HepG2 (cell line): ENCODE data around the gene CTSW. TPM values are rescaled to one million over a fixed set of nuclear protein-coding genes. Genes with fewer than 3 reads are reported as not detected.

Source experiments
- CHD4 ChIP-seq: fragments of 200-600 bp; sonication (generic); IDR thresholded peaks from 2 replicates; pipeline ENCODE4 v1.7.0; 2017; ENCODE audit warnings: mild to moderate bottlenecking, low read length, borderline replicate concordance
- GATAD2A ChIP-seq: IDR thresholded peaks from 2 replicates; pipeline ENCODE4 v1.6.1; 2016
- KMT2A ChIP-seq: sonication (generic); formaldehyde crosslinking; IDR thresholded peaks from 2 replicates; pipeline ENCODE4 v1.4.0; 2020; ENCODE audit warnings: missing genetic modification reagents
- NR2F6 ChIP-seq, 2 experiments: IDR thresholded peaks; 2 replicates each; pipeline ENCODE4 v1.6.1; 2016; ENCODE audit warnings: antibody characterized with exemption in 1 of 2, mild to moderate bottlenecking in 1 of 2
- PPARG ChIP-seq: conservative IDR thresholded peaks from 2 replicates; pipeline ENCODE4 v1.6.1; 2016; ENCODE audit warnings: missing biosample characterization, missing genetic modification reagents
- SNAI1 ChIP-seq: sonication (generic); formaldehyde crosslinking; IDR thresholded peaks from 2 replicates; pipeline ENCODE4 v1.5.0; 2020; ENCODE audit warnings: mild to moderate bottlenecking, missing genetic modification reagents, borderline replicate concordance
- ZNF34 ChIP-seq: sonication (generic); formaldehyde crosslinking; IDR thresholded peaks from 2 replicates; pipeline ENCODE4 v1.4.0; 2020; ENCODE audit warnings: mild to moderate bottlenecking, missing genetic modification reagents, borderline replicate concordance
- polyA plus RNA-seq, 8 experiments: library from polyadenylated mRNA; depleted of rRNA in 3 of 8; stranded (reverse) in 7 of 8; unstranded in 1 of 8; fragments of >200 nt; fragmentation: Illumina TruSeq in 4 of 8; extraction: Trizol in 4 of 8; gene quantifications; 2 replicates each; pipeline versions ENCODE4 v1.2.1 to v1.2.3, GENCODE V29; 2011 to 2016; ENCODE audit warnings: low read depth in 4 of 8, missing spikeins in 1 of 8, mixed read lengths in 1 of 8; ENCODE audit not compliant: insufficient read depth in 1 of 8
- total RNA-seq, 5 experiments: library from RNA; depleted of rRNA; stranded (reverse); fragments of >200 nt; fragmentation: Illumina TruSeq; extraction: Trizol; gene quantifications; 2 replicates each; pipeline ENCODE4 v1.2.3, GENCODE V29; 2016; ENCODE audit warnings: low read depth in 1 of 5
- TF ChIP-seq, protein P1 (sequence below): sonication (generic); formaldehyde crosslinking; IDR thresholded peaks from 2 replicates; pipeline ENCODE4 v1.5.0; 2020; ENCODE audit warnings: mild to moderate bottlenecking, missing genetic modification reagents, borderline replicate concordance
- TF ChIP-seq, protein P2 (sequence below): IDR thresholded peaks from 2 replicates; pipeline ENCODE4 v1.6.1; 2016; ENCODE audit warnings: mild to moderate bottlenecking, missing biosample characterization, missing genetic modification reagents
- TF ChIP-seq, protein P3 (sequence below): sonication (generic); formaldehyde crosslinking; IDR thresholded peaks from 2 replicates; pipeline ENCODE4 v1.8.1; 2023; ENCODE audit warnings: missing genetic modification reagents, inconsistent platforms, borderline replicate concordance
- TF ChIP-seq, protein P4 (sequence below): sonication (generic); formaldehyde crosslinking; IDR thresholded peaks from 2 replicates; pipeline ENCODE4 v1.5.0; 2020; ENCODE audit warnings: mild to moderate bottlenecking, missing genetic modification reagents, borderline replicate concordance
- TF ChIP-seq, protein P5 (sequence below): IDR thresholded peaks from 2 replicates; pipeline ENCODE4 v1.6.1; 2016; ENCODE audit warnings: missing compliant biosample characterization, missing genetic modification reagents, borderline replicate concordance

The CTSW gene
- total and polyA plus RNA-seq, 2 of the 13 experiments (the other 11 are each of a cell fraction or from before 2014, with no cell fraction given): 0.09 TPM; not detected in 1

DNA sequence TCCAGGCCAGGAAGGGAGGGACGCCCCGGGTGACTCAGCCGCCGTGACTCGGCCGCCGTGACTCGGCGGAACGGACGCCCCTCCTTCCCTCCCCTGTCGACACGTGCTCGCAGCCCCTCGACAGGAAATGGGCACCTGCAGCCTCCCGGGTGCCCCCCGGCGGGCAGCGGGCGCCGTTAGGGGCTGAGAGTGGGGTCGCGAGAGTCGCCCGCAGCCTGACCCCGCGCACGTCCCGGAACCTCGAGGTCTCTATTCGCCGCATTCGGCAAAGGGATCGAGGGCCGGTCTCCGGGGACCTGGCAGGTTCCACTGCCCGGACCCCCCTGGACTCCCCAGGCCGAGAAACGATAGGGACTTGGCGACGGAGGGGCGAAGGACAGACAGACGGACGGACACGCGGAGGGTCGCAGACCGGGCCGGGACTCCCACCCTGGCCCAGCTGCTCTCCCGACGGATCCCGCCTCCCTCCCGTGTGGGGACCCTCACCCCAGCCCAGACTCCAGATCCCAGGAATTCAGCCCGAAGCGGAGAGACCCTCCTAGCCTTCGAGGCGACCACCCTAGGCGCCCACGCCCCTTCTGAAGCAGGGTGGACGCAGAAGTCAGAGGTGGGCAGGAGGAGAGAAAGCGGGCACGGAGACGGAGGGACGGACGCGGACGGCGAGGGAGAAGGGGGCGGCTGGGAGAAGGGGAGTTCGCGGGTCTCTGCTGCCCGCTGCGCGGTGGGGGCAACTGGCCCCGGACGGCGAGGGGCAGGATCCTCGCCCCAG lies 19.9 kb downstream of the CTSW start (continued):
- TF ChIP-seq, protein P1, sequence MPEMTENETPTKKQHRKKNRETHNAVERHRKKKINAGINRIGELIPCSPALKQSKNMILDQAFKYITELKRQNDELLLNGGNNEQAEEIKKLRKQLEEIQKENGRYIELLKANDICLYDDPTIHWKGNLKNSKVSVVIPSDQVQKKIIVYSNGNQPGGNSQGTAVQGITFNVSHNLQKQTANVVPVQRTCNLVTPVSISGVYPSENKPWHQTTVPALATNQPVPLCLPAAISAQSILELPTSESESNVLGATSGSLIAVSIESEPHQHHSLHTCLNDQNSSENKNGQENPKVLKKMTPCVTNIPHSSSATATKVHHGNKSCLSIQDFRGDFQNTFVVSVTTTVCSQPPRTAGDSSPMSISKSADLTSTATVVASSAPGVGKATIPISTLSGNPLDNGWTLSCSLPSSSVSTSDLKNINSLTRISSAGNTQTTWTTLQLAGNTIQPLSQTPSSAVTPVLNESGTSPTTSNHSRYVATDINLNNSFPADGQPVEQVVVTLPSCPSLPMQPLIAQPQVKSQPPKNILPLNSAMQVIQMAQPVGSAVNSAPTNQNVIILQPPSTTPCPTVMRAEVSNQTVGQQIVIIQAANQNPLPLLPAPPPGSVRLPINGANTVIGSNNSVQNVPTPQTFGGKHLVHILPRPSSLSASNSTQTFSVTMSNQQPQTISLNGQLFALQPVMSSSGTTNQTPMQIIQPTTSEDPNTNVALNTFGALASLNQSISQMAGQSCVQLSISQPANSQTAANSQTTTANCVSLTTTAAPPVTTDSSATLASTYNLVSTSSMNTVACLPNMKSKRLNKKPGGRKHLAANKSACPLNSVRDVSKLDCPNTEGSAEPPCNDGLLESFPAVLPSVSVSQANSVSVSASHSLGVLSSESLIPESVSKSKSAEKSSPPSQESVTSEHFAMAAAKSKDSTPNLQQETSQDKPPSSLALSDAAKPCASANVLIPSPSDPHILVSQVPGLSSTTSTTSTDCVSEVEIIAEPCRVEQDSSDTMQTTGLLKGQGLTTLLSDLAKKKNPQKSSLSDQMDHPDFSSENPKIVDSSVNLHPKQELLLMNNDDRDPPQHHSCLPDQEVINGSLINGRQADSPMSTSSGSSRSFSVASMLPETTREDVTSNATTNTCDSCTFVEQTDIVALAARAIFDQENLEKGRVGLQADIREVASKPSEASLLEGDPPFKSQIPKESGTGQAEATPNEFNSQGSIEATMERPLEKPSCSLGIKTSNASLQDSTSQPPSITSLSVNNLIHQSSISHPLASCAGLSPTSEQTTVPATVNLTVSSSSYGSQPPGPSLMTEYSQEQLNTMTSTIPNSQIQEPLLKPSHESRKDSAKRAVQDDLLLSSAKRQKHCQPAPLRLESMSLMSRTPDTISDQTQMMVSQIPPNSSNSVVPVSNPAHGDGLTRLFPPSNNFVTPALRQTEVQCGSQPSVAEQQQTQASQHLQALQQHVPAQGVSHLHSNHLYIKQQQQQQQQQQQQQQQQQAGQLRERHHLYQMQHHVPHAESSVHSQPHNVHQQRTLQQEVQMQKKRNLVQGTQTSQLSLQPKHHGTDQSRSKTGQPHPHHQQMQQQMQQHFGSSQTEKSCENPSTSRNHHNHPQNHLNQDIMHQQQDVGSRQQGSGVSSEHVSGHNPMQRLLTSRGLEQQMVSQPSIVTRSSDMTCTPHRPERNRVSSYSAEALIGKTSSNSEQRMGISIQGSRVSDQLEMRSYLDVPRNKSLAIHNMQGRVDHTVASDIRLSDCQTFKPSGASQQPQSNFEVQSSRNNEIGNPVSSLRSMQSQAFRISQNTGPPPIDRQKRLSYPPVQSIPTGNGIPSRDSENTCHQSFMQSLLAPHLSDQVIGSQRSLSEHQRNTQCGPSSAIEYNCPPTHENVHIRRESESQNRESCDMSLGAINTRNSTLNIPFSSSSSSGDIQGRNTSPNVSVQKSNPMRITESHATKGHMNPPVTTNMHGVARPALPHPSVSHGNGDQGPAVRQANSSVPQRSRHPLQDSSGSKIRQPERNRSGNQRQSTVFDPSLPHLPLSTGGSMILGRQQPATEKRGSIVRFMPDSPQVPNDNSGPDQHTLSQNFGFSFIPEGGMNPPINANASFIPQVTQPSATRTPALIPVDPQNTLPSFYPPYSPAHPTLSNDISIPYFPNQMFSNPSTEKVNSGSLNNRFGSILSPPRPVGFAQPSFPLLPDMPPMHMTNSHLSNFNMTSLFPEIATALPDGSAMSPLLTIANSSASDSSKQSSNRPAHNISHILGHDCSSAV (CRISPR knock-in tag): no peak
- no peak; the same call in 1 of the 2 replicates for TF ChIP-seq KMT2A (CRISPR knock-in tag)
- TF ChIP-seq CHD4: no peak
- peak; percentile 31; the same call in 1 of the 2 replicates for TF ChIP-seq PPARG (CRISPR knock-in tag)
- TF ChIP-seq, protein P2, sequence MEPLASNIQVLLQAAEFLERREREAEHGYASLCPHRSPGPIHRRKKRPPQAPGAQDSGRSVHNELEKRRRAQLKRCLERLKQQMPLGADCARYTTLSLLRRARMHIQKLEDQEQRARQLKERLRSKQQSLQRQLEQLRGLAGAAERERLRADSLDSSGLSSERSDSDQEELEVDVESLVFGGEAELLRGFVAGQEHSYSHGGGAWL (CRISPR knock-in tag): peak; percentile 88; the same call in 1 of the 2 replicates
- TF ChIP-seq, protein P3, sequence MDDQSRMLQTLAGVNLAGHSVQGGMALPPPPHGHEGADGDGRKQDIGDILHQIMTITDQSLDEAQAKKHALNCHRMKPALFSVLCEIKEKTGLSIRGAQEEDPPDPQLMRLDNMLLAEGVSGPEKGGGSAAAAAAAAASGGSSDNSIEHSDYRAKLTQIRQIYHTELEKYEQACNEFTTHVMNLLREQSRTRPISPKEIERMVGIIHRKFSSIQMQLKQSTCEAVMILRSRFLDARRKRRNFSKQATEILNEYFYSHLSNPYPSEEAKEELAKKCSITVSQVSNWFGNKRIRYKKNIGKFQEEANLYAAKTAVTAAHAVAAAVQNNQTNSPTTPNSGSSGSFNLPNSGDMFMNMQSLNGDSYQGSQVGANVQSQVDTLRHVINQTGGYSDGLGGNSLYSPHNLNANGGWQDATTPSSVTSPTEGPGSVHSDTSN (CRISPR knock-in tag): no peak
- TF ChIP-seq SNAI1 (CRISPR knock-in tag): no peak
- TF ChIP-seq, protein P4, sequence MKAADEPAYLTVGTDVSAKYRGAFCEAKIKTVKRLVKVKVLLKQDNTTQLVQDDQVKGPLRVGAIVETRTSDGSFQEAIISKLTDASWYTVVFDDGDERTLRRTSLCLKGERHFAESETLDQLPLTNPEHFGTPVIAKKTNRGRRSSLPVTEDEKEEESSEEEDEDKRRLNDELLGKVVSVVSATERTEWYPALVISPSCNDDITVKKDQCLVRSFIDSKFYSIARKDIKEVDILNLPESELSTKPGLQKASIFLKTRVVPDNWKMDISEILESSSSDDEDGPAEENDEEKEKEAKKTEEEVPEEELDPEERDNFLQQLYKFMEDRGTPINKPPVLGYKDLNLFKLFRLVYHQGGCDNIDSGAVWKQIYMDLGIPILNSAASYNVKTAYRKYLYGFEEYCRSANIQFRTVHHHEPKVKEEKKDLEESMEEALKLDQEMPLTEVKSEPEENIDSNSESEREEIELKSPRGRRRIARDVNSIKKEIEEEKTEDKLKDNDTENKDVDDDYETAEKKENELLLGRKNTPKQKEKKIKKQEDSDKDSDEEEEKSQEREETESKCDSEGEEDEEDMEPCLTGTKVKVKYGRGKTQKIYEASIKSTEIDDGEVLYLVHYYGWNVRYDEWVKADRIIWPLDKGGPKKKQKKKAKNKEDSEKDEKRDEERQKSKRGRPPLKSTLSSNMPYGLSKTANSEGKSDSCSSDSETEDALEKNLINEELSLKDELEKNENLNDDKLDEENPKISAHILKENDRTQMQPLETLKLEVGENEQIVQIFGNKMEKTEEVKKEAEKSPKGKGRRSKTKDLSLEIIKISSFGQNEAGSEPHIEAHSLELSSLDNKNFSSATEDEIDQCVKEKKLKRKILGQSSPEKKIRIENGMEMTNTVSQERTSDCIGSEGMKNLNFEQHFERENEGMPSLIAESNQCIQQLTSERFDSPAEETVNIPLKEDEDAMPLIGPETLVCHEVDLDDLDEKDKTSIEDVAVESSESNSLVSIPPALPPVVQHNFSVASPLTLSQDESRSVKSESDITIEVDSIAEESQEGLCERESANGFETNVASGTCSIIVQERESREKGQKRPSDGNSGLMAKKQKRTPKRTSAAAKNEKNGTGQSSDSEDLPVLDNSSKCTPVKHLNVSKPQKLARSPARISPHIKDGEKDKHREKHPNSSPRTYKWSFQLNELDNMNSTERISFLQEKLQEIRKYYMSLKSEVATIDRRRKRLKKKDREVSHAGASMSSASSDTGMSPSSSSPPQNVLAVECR (CRISPR knock-in tag): peak; percentile 73; the same call in 1 of the 2 replicates
- peak; percentile 56; the same call in 1 of the 2 replicates for TF ChIP-seq GATAD2A (CRISPR knock-in tag)
- TF ChIP-seq NR2F6 (IDR thresholded peaks at IDR 0.05): no peak
- TF ChIP-seq NR2F6 (CRISPR knock-in tag; IDR thresholded peaks at IDR 0.05): no peak; the same call in 1 of the 2 replicates
- TF ChIP-seq ZNF34 (CRISPR knock-in tag): no peak
- TF ChIP-seq, protein P5, sequence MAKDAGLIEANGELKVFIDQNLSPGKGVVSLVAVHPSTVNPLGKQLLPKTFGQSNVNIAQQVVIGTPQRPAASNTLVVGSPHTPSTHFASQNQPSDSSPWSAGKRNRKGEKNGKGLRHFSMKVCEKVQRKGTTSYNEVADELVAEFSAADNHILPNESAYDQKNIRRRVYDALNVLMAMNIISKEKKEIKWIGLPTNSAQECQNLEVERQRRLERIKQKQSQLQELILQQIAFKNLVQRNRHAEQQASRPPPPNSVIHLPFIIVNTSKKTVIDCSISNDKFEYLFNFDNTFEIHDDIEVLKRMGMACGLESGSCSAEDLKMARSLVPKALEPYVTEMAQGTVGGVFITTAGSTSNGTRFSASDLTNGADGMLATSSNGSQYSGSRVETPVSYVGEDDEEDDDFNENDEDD (CRISPR knock-in tag): peak; percentile 85; the same call in 1 of the 2 replicates
